ENCODE data around the gene TNS1.

DNA sequence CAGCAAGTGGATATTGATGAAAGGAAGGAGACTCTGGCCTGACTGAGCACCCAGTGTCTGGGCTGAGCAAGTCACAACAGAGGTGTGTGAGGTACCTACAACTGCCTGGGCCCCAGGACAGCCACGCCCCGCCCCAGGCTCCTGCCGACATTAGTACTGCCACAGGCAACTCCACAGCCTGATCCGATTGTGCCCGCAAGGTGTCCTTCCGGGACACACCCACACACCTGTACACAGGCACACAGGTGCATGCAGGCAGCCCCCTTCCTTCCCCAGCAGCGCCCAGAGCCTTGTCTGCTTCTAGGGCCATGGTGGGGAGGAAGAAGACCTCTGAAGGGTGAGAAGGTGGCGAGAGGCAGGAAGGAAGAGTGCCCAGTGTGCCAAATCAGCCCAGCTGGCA lies 83.6 kb downstream of the TNS1 start:
- TF ChIP-seq EZH2phosphoT487 (IDR thresholded peaks at IDR 0.05; ENCODE audit: low read length) (no peak), EZH2 (optimal IDR thresholded peaks at IDR 0.05; ENCODE audit: low read depth, low read length) (no peak)
- TF ChIP-seq, protein P1, sequence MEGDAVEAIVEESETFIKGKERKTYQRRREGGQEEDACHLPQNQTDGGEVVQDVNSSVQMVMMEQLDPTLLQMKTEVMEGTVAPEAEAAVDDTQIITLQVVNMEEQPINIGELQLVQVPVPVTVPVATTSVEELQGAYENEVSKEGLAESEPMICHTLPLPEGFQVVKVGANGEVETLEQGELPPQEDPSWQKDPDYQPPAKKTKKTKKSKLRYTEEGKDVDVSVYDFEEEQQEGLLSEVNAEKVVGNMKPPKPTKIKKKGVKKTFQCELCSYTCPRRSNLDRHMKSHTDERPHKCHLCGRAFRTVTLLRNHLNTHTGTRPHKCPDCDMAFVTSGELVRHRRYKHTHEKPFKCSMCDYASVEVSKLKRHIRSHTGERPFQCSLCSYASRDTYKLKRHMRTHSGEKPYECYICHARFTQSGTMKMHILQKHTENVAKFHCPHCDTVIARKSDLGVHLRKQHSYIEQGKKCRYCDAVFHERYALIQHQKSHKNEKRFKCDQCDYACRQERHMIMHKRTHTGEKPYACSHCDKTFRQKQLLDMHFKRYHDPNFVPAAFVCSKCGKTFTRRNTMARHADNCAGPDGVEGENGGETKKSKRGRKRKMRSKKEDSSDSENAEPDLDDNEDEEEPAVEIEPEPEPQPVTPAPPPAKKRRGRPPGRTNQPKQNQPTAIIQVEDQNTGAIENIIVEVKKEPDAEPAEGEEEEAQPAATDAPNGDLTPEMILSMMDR (IDR thresholded peaks at IDR 0.05; ENCODE audit: low read length): no peak

All from MM.1S (cell line).